Testis (tissue), 3 donors: ENCODE results near the gene GLRX3. TPM values are rescaled to one million over a fixed set of nuclear protein-coding genes. Genes with fewer than 3 reads are reported as not detected.
"Not testable (repeated sequence)": the region's sequence is repeated elsewhere in the genome, so short reads cannot be mapped to it uniquely, and the experiment has no call there.

Experiments used
- DNase-seq: peaks from one replicate; pipeline ENCODE4 v3.0.0-alpha.2; 2019
- H3K27ac ChIP-seq, 2 donors: fragments of 200-600 bp; sonication (generic); one replicate each; pipeline ENCODE4 v1.5.1; 2019
- H3K27me3 ChIP-seq: fragments of 200-600 bp; sonication (generic); one replicate; pipeline ENCODE4 v1.5.1; 2019
- H3K36me3 ChIP-seq: fragments of 200-600 bp; sonication (generic); one replicate; pipeline ENCODE4 v1.5.1; 2017; ENCODE audit warnings: low read depth; ENCODE audit errors: missing control alignments
- H3K4me1 ChIP-seq: fragments of 200-600 bp; sonication (generic); one replicate; pipeline ENCODE4 v1.5.1; 2019
- H3K4me3 ChIP-seq, 2 donors: fragments of 200-600 bp; sonication (generic); one replicate each; pipeline ENCODE4 v1.5.1; 2017 to 2019
- H3K9me3 ChIP-seq: fragments of 200-600 bp; sonication (generic); one replicate; pipeline ENCODE4 v1.5.1; 2017
- POLR2A ChIP-seq: fragments of 450-650 bp; IDR thresholded peaks from one replicate; pipeline ENCODE4 v1.6.1; 2017; ENCODE audit warnings: antibody characterized with exemption, mild to moderate bottlenecking, moderate library complexity
- WGBS, 2 donors: methylation state at CpG; one replicate each; pipeline ENCODE4 v1.1.5; 2018; 5-methylcytosine and 5-hydroxymethylcytosine counted together
- intact Hi-C: fragments of 100-400 bp; cut with DNase I; formaldehyde crosslinking; loops from one replicate; pipeline ENCODE4 v1.15.1; 2023; ENCODE audit warnings: low total_unique reads
- polyA plus RNA-seq: library from polyadenylated mRNA; stranded (reverse); fragments of 350-450 nt; fragmentation: Illumina TruSeq; extraction: RNeasy Lipid Tissue Mini Kit (QIAGEN cat#74804); gene quantifications from one replicate; pipeline ENCODE4 v1.2.3, GENCODE V29; 2014; ENCODE audit warnings: low read depth, low replicate concordance; ENCODE audit not compliant: insufficient read depth
- total RNA-seq, 2 donors: library from RNA; depleted of rRNA; stranded (reverse); fragments of >200 nt; gene quantifications; one replicate each; pipeline ENCODE4 v1.2.3, GENCODE V29; 2016
- TF ChIP-seq, protein P1 (sequence below), 3 experiments: fragments of 450-650 bp in 2 of 3; fragments of 200-600 bp in 1 of 3; sonication (generic) in 1 of 3; IDR thresholded peaks; one replicate each; pipeline ENCODE4 v1.5.1; 2016 to 2019; ENCODE audit warnings: antibody characterized with exemption in 3 of 3, mild to moderate bottlenecking in 2 of 3, moderate library complexity in 1 of 3

The GLRX3 gene
- total and polyA plus RNA-seq, 3 donors from 2014 or later = 60.8 to 141 (median 63.5) TPM

DNA sequence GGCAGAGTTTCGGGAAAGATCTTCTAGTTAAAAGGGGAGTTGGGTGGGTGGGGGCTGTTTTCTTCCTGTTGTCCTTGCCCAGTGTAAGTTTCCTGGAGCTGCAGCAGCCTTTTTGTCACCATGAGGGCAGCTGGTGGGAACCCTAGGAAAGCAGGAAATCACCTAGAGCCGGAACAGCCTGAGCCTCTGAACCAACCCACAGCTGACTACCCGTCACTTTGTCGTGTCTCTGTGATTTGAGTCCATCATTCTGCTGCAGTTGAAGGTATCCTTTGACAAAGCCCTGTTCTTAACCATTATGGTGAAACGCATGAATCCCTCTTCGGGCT, 24.4 kb upstream of the GLRX3 start:
- no peaks in the 10 kb centered on the region for H3K9me3 ChIP-seq
- TF ChIP-seq POLR2A = no peak
- TF ChIP-seq, protein P1, sequence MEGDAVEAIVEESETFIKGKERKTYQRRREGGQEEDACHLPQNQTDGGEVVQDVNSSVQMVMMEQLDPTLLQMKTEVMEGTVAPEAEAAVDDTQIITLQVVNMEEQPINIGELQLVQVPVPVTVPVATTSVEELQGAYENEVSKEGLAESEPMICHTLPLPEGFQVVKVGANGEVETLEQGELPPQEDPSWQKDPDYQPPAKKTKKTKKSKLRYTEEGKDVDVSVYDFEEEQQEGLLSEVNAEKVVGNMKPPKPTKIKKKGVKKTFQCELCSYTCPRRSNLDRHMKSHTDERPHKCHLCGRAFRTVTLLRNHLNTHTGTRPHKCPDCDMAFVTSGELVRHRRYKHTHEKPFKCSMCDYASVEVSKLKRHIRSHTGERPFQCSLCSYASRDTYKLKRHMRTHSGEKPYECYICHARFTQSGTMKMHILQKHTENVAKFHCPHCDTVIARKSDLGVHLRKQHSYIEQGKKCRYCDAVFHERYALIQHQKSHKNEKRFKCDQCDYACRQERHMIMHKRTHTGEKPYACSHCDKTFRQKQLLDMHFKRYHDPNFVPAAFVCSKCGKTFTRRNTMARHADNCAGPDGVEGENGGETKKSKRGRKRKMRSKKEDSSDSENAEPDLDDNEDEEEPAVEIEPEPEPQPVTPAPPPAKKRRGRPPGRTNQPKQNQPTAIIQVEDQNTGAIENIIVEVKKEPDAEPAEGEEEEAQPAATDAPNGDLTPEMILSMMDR (IDR thresholded peaks at IDR 0.05) = no peak
- peak overlapping the region; percentile 85 to 90 for H3K27ac ChIP-seq
- H3K4me1 ChIP-seq = no peaks in the 10 kb centered on the region
- intact Hi-C loops = no loop called here
- H3K36me3 ChIP-seq = no peaks in the 10 kb centered on the region
- no peaks in the 10 kb centered on the region for H3K27me3 ChIP-seq
- WGBS, 2 donors = 46 to 66% methylated on average over 6 of the region's 6 CpGs
- DNase-seq = no peak
- H3K4me3 ChIP-seq = peak overlapping the region; percentile 77 to 82

DNA sequence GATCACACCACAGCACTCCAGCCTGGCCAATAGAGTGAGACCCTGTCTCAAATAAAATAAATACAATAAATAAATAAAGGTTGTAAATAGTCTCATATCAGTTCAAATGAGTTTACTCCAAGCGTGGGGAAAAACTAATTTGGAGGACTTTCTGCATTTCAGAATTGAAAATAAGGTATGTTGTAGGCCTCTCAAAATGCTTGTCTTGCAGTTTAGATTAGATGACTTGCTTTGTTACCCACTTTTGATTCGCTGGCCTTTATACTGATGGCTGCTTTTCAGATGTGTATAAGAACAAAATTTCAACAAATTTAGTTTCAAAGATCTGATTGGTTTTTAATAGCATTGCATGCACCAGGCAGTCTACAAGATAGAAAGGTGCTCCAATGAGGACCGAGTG, 23.4 kb upstream of the GLRX3 start:
- Histone ChIP-seq H3K27me3 (no peaks in the 10 kb centered on the region), H3K4me1 (no peaks in the 10 kb centered on the region), H3K4me3 (no peak overlapping the region), H3K9me3 (no peaks in the 10 kb centered on the region), H3K27ac (no peak overlapping the region), H3K36me3 (no peaks in the 10 kb centered on the region)
- intact Hi-C loops = no loop called here
- no peak for TF ChIP-seq POLR2A
- TF ChIP-seq, protein P1 (IDR thresholded peaks at IDR 0.05) = no peak
- WGBS, 2 donors = 80 to 88% methylated on average over 3 of the region's 3 CpGs
- no peak for DNase-seq

DNA sequence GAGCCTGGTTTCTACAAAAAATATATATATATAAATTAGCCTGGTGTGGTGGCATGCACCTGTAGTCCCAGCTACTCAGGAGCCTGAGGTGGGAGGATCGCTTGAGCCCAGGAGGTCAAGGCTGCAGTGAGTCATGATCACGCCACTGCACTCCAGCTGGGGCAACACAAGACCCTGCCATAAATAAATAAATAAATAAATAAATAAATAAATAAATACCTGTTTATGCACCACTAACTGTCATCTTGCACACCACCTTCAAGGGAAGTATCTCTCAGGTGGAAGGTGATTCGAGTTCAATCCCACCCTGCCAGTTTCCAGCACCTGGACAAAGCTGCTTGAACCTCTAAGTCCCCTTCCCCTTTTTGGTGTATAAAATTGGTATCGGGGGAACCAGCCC, 19.2 kb upstream of the GLRX3 start:
- intact Hi-C loops, H3K9me3 ChIP-seq, H3K27ac ChIP-seq, H3K36me3 ChIP-seq, DNase-seq, H3K4me1 ChIP-seq, H3K27me3 ChIP-seq, H3K4me3 ChIP-seq: not testable (repeated sequence)
- 96 to 98% methylated on average over 4 of the region's 4 CpGs for WGBS, 2 donors

DNA sequence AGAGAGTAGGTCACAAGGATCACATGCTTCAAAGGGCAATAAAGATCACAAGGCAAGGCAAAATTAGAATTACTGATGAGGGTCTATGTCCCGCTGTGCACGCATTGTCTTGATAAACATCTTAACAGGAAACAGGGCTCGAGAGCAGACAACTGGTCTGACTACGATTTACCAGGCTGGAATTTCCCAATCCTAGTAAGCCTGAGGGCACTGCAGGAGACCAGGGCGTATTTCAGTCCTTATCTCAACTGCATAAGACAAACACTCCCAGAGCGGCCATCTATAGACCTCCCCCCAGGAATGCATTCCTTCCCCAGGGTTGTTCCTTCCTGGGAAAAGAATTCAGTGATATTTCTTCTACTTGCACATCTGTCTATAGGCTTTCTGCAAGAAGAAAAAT, 18.7 kb upstream of the GLRX3 start:
- H3K36me3 ChIP-seq, H3K9me3 ChIP-seq, H3K4me3 ChIP-seq, DNase-seq, H3K27ac ChIP-seq, intact Hi-C loops, H3K4me1 ChIP-seq, H3K27me3 ChIP-seq: not testable (repeated sequence)
- 70 to 82% methylated on average over 6 of the region's 6 CpGs for WGBS, 2 donors

DNA sequence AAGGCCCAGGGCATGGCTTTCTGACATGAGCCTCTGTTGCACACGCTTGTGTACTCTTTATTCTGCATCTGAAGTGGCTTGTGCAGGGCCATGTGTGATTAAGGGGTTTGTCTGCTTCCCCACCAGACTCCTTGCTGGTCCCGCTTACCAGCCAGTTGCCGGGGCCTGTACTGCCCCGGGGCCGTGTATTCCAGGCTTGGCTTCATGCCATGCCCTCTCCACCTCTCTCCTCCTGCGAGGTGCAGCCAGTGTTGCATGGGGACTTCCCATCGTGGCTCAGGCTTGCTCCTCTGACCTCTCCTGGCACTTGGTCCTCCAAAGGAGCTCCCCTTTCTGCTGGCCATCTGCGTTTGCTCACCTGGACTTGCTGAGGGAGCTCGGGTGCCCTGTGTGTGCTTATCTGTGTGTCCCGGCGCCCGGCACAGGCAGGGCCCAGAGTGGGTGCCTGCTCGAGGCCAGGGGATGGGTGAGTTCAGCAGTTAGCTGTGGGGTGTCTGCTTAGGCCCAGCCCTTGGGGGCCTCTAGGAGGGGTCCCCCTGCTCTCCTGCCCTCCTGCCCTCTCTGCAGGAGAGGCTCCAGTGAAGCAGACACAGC, 14.6 kb upstream of the GLRX3 start:
- H3K9me3 ChIP-seq = no peaks in the 10 kb centered on the region
- 67 to 86% methylated on average over 6 to 13 of the region's 13 CpGs for WGBS, 2 donors
- no peak for DNase-seq
- H3K4me3 ChIP-seq = no peak overlapping the region
- H3K4me1 ChIP-seq = no peaks in the 10 kb centered on the region
- TF ChIP-seq, protein P1 (IDR thresholded peaks at IDR 0.05) = no peak
- no peak for TF ChIP-seq POLR2A
- H3K27me3 ChIP-seq = no peaks in the 10 kb centered on the region
- no peaks in the 10 kb centered on the region for H3K36me3 ChIP-seq
- no peak overlapping the region for H3K27ac ChIP-seq
- intact Hi-C loops = no loop called here

DNA sequence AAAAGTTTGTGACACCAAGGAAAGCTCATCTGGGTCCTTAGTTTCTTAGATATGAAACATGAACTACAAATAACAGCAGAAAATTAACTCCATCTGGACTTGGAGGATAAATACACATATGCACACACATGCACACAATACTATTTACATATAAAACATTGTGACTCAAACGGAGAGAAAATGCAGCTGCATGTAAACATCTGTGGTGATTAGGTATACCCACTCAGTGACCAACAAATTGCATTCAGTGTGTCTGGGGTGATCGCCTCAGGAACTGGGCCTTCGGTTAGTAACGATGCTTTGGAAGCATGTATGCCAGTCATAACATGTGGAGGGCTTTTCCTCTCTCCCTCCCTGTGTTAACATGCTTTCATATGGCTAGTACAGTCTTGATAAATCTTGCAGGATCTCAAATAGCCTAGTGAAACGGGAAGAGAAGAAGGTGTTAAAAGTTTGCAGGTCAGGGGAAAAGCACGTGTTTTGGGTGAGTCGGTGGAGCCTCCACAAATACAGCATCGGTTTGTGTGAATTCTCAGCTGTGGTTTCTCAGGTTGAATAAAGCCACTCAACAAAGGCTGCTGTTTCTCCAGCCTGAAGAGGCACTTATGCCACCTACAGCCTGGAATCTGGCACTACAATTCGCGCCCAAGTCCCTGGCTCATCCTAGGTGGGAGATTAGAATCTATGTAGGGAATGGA, 8.7 kb upstream of the GLRX3 start:
- DNase-seq = peak; percentile 58
- H3K27ac ChIP-seq = no peak overlapping the region
- 39 to 53% methylated on average over 10 of the region's 10 CpGs for WGBS, 2 donors
- H3K4me1 ChIP-seq = no peaks in the 10 kb centered on the region
- intact Hi-C loops = no loop called here
- H3K36me3 ChIP-seq = no peaks in the 10 kb centered on the region
- no peak overlapping the region for H3K4me3 ChIP-seq
- no peaks in the 10 kb centered on the region for H3K9me3 ChIP-seq
- no peaks in the 10 kb centered on the region for H3K27me3 ChIP-seq
- TF ChIP-seq, protein P1 (IDR thresholded peaks at IDR 0.05) = peak in 2 of 3 experiments; percentile 36 to 58
- no peak for TF ChIP-seq POLR2A
